HG02938 (cell line): ENCODE measurements around the gene NHLH2.

ENCODE experiments used
- ATAC-seq: cut with Tn5 transposase; IDR thresholded peaks from one replicate; pipeline ENCODE4 v1.9.1; 2021; ENCODE audit warnings: mild to moderate bottlenecking, moderate library complexity; ENCODE audit not compliant: unreplicated experiment

The NHLH2 gene

GRCh38 chr1:115840605-115841460, at the start of gene NHLH2:
Gene NHLH2, minus strand, starts transcription at chr1:115841126. Its CDS starts 2,754 bp downstream, at chr1:115838372.
- ATAC-seq = no peak

- no peak for ATAC-seq
These were observed 49.7 kb upstream of the NHLH2 start for GRCh38 chr1:115890580-115890979.

GRCh38 chr1:115888976-115889375, 48.0 kb upstream of the NHLH2 start:
- no peak for ATAC-seq

GRCh38 chr1:115882913-115883902, 42.3 kb upstream of the NHLH2 start:
- ATAC-seq = no peak

- ATAC-seq = no peak
These were observed 40.2 kb upstream of the NHLH2 start for GRCh38 chr1:115880981-115881672.

GRCh38 chr1:115879977-115880376, 39.1 kb upstream of the NHLH2 start:
- ATAC-seq = no peak

- ATAC-seq = no peak
These were observed 36.6 kb upstream of the NHLH2 start for GRCh38 chr1:115877511-115877910.

- no peak for ATAC-seq
These were observed 34.0 kb upstream of the NHLH2 start for GRCh38 chr1:115874904-115875303.

- ATAC-seq = no peak
These were observed 33.6 kb upstream of the NHLH2 start for GRCh38 chr1:115874497-115874896.

GRCh38 chr1:115873184-115873583, 32.3 kb upstream of the NHLH2 start:
- no peak for ATAC-seq

- ATAC-seq = no peak
These were observed 28.1 kb upstream of the NHLH2 start for GRCh38 chr1:115869064-115869463.

GRCh38 chr1:115867216-115867615, 26.3 kb upstream of the NHLH2 start:
- ATAC-seq = no peak

- no peak for ATAC-seq
These were observed 24.9 kb upstream of the NHLH2 start for GRCh38 chr1:115865704-115866380.

- no peak for ATAC-seq
These were observed 21.5 kb upstream of the NHLH2 start for GRCh38 chr1:115862403-115862802.

- ATAC-seq = no peak
These were observed 13.1 kb upstream of the NHLH2 start for GRCh38 chr1:115854005-115854404.

- no peak for ATAC-seq
These were observed 10.0 kb upstream of the NHLH2 start for GRCh38 chr1:115850937-115851336.

- ATAC-seq = no peak
These were observed 6.9 kb upstream of the NHLH2 start for GRCh38 chr1:115847787-115848186.

- ATAC-seq = no peak
These were observed 2.0 kb upstream of the NHLH2 start for GRCh38 chr1:115842948-115843347.

- no peak for ATAC-seq
These were observed 1.2 kb downstream of the NHLH2 start for GRCh38 chr1:115839679-115840237.

GRCh38 chr1:115839029-115839678, 1.8 kb downstream of the NHLH2 start:
- no peak for ATAC-seq
